LNCAP (cell line): Measurements from ENCODE around the gene LAMC2.

Experiments
- TF ChIP-seq, protein P1 (sequence below): fragments of 450-650 bp; IDR thresholded peaks from 2 replicates; pipeline ENCODE4 v1.5.1; 2017; ENCODE audit warnings: mild to moderate bottlenecking

LAMC2 gene

DNA sequence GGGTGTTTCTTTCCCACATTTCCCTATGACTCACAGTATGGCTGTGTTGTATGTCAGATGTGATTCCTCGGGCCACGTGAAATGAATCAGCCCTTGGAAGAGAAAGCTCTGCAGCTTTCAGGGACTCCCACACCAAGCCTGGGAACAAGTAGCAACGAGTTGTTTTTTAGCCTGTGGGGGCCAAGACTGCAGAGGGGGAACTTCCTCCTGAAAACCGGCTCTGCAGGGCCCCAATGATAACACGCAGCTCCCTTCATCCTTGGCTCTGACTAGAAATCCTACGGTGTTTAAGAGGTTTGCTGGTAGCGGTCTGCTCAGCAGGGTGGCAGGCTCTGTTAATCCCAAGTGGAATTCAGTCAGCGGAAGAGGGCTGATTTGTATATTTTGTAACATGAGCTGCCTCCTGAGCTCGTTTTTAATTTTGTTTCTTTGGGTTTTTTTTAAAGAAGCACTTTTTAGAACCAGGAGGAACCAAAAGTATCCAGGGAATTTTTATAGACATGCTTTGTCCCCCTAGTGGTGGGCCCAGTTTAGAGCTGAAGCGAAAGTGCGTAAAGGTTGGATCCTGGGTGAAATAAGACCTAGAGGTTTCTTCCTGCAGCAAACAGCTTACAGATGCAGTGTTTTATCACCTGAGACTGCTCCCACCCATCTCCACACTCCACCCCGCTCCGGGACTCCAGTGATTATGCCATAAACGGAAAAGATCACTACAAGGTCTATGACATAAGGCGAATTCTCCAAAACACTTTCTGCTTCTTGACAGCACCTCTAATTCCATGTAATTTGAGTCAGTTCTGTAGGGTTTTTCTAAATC lies 48.8 kb downstream of the LAMC2 start:
- TF ChIP-seq, protein P1, sequence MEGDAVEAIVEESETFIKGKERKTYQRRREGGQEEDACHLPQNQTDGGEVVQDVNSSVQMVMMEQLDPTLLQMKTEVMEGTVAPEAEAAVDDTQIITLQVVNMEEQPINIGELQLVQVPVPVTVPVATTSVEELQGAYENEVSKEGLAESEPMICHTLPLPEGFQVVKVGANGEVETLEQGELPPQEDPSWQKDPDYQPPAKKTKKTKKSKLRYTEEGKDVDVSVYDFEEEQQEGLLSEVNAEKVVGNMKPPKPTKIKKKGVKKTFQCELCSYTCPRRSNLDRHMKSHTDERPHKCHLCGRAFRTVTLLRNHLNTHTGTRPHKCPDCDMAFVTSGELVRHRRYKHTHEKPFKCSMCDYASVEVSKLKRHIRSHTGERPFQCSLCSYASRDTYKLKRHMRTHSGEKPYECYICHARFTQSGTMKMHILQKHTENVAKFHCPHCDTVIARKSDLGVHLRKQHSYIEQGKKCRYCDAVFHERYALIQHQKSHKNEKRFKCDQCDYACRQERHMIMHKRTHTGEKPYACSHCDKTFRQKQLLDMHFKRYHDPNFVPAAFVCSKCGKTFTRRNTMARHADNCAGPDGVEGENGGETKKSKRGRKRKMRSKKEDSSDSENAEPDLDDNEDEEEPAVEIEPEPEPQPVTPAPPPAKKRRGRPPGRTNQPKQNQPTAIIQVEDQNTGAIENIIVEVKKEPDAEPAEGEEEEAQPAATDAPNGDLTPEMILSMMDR, result peak; percentile 59; the same call in 1 of the 2 replicates

DNA sequence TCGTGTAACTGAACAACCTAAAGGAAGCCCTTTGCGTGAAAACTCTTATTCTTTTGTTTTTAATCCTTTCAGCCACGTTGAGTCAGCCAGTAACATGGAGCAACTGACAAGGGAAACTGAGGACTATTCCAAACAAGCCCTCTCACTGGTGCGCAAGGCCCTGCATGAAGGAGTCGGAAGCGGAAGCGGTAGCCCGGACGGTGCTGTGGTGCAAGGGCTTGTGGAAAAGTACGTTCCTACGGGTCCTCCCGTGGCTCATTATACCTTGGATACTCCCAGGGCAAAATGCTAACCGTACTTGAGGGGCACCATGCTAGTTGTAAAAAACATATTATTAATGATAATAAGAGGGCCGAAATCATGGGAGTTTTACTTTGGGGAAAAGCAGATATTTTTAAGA lies 49.4 kb downstream of the LAMC2 start:
- TF ChIP-seq, protein P1, result no peak

DNA sequence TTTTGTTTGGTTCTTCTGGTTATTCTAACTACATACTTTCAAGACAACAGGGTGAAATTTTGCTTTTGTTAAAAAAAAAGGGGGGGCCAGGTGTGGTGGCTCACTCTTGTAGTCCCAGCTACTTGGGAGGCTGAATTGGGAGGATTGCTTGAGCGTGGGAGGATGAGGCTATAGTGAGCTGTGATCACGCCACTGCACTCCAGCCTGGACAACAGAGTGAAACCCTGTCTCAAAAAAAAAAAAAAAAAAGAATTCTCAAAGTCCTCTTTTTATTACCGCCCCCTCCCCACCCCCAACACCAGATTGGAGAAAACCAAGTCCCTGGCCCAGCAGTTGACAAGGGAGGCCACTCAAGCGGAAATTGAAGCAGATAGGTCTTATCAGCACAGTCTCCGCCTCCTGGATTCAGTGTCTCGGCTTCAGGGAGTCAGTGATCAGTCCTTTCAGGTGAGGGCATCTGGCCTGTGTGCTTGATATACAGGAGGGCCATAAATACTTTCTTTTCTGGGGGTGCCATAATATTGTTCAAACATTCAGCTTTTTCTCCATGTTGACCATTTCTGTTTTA lies 50.2 kb downstream of the LAMC2 start:
- TF ChIP-seq, protein P1, result no peak

DNA sequence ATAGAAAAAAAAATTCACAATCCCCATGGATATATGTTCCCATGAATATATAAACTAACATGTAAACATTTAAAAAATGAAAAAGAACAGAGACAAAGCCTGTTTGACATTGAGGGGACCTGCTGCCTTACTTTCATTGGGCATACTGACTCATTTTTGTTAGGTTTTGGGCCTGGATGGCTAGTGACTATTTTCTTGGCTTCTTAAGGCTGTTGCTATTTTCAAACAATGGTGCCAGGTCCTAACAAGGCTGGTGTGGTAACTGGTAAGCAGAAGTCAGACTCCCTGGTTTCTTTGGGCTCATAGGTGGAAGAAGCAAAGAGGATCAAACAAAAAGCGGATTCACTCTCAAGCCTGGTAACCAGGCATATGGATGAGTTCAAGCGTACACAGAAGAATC lies 51.0 kb downstream of the LAMC2 start:
- TF ChIP-seq, protein P1, result no peak

- TF ChIP-seq, protein P1, result no peak
Measured at GRCh38 chr1:183238071-183238470, 52.0 kb downstream of the LAMC2 start.

- TF ChIP-seq, protein P1, result no peak
Measured at GRCh38 chr1:183239220-183239742, 53.2 kb downstream of the LAMC2 start.

DNA sequence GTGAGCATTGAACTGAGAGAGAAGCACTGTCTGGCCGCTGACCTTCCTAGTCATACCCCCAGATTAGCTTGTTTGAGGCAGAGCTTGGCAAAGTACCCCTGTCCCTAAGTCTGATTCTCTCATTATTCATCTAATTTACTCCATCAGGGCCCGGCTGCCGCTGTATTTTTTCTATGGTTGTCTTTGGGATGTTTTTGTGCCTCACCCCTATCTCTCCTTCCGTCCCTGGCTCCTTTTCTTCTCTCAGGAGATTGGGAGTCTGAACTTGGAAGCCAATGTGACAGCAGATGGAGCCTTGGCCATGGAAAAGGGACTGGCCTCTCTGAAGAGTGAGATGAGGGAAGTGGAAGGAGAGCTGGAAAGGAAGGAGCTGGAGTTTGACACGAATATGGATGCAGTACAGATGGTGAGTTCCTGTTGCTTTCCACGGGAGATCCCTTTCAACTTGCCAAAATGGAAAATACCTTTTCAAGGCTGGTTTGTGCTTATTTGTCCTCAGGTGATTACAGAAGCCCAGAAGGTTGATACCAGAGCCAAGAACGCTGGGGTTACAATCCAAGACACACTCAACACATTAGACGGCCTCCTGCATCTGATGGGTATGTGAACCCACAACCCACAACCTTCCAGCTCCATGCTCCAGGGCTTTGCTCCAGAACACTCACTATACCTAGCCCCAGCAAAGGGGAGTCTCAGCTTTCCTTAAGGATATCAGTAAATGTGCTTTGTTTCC lies 53.9 kb downstream of the LAMC2 start:
- TF ChIP-seq, protein P1, result no peak
